ENCODE measurements around the gene ENO2. TPM values are rescaled to one million over a fixed set of nuclear protein-coding genes. Genes with fewer than 3 reads are reported as not detected.
A peak's percentile ranks its signal among the peaks of the same experiment; 100 is the strongest.
"Not testable (repeated sequence)": the region's sequence is repeated elsewhere in the genome, so short reads cannot be mapped to it uniquely, and the experiment has no call there.

The ENO2 gene
- 10 to 100 TPM in 1 of 2 donors, 1 to 10 TPM in 1; 3.1 to 10.9 TPM for total RNA-seq
- long read RNA-seq, partial matches to known transcripts = 0 of 3 reads
- long read RNA-seq, other reads (novel, unspliced or antisense) = 0 of 3 reads

GRCh38 chr12:6914246-6914946 is at the start of gene ENO2:
TSS of gene ENO2 (plus strand) at chr12:6914580. CDS start at chr12:6915833, 1,253 bp downstream.
- DNase-seq (peak; percentile 80), ATAC-seq (peak; percentile 76)
- intact Hi-C loops (cut with DNase I, micrococcal nuclease) = no loop called here

GRCh38 chr12:6865307-6865706 is 49.1 kb upstream of the ENO2 start:
- ATAC-seq; DNase-seq; intact Hi-C loops (cut with DNase I, micrococcal nuclease): not testable (repeated sequence)

- intact Hi-C loops (cut with DNase I, micrococcal nuclease) = no loop called here
- ATAC-seq = no peak
- DNase-seq = peak in 1 of 2 donors; percentile 29
Measured at GRCh38 chr12:6866163-6866919, 48.0 kb upstream of the ENO2 start.

GRCh38 chr12:6866920-6867412 is 47.4 kb upstream of the ENO2 start:
- peak; percentile 10 for ATAC-seq
- intact Hi-C loops (cut with DNase I, micrococcal nuclease) = no loop called here
- no peak for DNase-seq

GRCh38 chr12:6867413-6868210 is 46.8 kb upstream of the ENO2 start, which contains the start of gene TPI1:
TSS of gene TPI1 (plus strand) at chr12:6867531. CDS start at chr12:6867567, 36 bp downstream.
- peak; percentile 68 for ATAC-seq
- intact Hi-C loops (cut with DNase I, micrococcal nuclease) = no loop called here

GRCh38 chr12:6868211-6869048 is 46.0 kb upstream of the ENO2 start:
- intact Hi-C loops (cut with DNase I, micrococcal nuclease) = no loop called here
- DNase-seq = no peak
- ATAC-seq = no peak

More at GRCh38 chr12:6867413-6868210, 46.8 kb upstream of the ENO2 start, which contains the start of gene TPI1:
- peak; percentile 87 to 88 for DNase-seq

GRCh38 chr12:6869049-6870021 is 45.0 kb upstream of the ENO2 start:
- DNase-seq = peak; percentile 71 to 87
- intact Hi-C loops (cut with DNase I, micrococcal nuclease) = loop anchor here in 1 of 2 donors (5.0 kb wide), 1 partner anchor 98 kb away; no protein-coding TSS in a partner anchor
- ATAC-seq = peak; percentile 10

GRCh38 chr12:6870304-6870703 is 44.1 kb upstream of the ENO2 start:
- ATAC-seq, DNase-seq: not testable (repeated sequence)
- intact Hi-C loops (cut with DNase I, micrococcal nuclease) = loop anchor here in 1 of 2 donors (5.0 kb wide), 1 partner anchor 97 kb away; no protein-coding TSS in a partner anchor

GRCh38 chr12:6871052-6871957 is 43.1 kb upstream of the ENO2 start:
- peak; percentile 76 to 90 for DNase-seq
- ATAC-seq = peak; percentile 56
- intact Hi-C loops (cut with DNase I, micrococcal nuclease) = loop anchor here in 1 of 2 donors (5.0 kb wide), 1 partner anchor 96 kb away; no protein-coding TSS in a partner anchor

- peak; percentile 64 for ATAC-seq
- intact Hi-C loops (cut with DNase I, micrococcal nuclease) = loop anchor here in 1 of 2 donors (5.0 kb wide), 1 partner anchor 95 kb away; no protein-coding TSS in a partner anchor
- DNase-seq = peak; percentile 78 to 91
Measured at GRCh38 chr12:6872073-6873048, 42.0 kb upstream of the ENO2 start.

- intact Hi-C loops (cut with DNase I, micrococcal nuclease) = loop anchor here in 1 of 2 donors (5.0 kb wide), 1 partner anchor 94 kb away; no protein-coding TSS in a partner anchor
- peak; percentile 98 to 100 for DNase-seq
- ATAC-seq = peak; percentile 79
Measured at GRCh38 chr12:6873094-6874014, 41.0 kb upstream of the ENO2 start, which contains the start of gene SPSB2. TSS of gene SPSB2 (minus strand) at chr12:6873303. CDS start at chr12:6872901, 402 bp downstream.

- intact Hi-C loops (cut with DNase I, micrococcal nuclease) = loop anchor here in 1 of 2 donors (5.0 kb wide), 1 partner anchor 93 kb away; no protein-coding TSS in a partner anchor
- not testable (repeated sequence) for DNase-seq, ATAC-seq
Measured at GRCh38 chr12:6874015-6874368, 40.4 kb upstream of the ENO2 start.

GRCh38 chr12:6879824-6880223 is 34.6 kb upstream of the ENO2 start:
- DNase-seq; intact Hi-C loops (cut with DNase I, micrococcal nuclease); ATAC-seq: not testable (repeated sequence)

Data from left colon (tissue), 2 donors.